ENCODE measurements around the gene UBL4A. TPM values are rescaled to one million over a fixed set of nuclear protein-coding genes. Genes with fewer than 3 reads are reported as not detected.

Gene UBL4A
- total and polyA plus RNA-seq, 9 of the 15 experiments (the other 6 are each of a cell fraction or from before 2014, with no cell fraction given) = 15.2 to 140 (median 100) TPM

DNA sequence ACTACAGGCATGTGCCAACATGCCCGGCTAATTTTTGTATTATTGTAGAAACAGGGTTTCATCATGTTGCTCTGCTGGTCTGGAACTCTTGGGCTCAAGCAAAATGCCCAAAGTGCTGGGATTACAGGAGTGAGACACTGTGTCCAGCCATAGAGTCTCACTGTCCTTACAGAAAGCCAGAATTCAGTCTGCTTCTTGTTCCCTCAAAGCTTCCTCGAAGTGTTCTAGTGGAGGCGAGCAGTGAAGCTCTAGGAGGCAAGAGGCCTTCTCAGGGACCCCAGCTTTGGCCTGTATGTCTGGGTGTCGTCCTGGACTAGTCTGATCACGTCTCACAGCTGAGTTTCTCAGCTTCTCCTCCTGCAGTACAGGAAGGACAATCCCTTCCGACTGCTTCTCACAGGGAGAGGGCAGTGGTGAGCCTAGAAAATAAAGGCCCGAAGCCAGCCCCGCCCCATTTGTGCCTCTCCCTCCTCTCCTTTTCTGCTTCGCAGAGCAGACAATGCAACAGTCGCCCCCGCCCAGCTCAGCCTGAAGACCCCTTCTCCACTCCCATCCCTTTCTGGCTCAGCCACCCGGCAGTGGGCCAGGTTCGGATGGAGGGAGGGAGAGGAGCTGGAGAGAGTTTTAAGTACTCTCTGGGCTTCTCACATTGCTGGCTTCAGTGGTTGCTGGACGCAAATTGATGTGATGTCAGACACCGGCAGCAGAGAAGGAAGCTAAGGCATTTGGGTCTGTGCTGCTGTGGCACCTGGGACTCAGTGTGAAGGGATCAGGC, 40.7 kb upstream of the UBL4A start (continued):
- TF ChIP-seq, protein P1, sequence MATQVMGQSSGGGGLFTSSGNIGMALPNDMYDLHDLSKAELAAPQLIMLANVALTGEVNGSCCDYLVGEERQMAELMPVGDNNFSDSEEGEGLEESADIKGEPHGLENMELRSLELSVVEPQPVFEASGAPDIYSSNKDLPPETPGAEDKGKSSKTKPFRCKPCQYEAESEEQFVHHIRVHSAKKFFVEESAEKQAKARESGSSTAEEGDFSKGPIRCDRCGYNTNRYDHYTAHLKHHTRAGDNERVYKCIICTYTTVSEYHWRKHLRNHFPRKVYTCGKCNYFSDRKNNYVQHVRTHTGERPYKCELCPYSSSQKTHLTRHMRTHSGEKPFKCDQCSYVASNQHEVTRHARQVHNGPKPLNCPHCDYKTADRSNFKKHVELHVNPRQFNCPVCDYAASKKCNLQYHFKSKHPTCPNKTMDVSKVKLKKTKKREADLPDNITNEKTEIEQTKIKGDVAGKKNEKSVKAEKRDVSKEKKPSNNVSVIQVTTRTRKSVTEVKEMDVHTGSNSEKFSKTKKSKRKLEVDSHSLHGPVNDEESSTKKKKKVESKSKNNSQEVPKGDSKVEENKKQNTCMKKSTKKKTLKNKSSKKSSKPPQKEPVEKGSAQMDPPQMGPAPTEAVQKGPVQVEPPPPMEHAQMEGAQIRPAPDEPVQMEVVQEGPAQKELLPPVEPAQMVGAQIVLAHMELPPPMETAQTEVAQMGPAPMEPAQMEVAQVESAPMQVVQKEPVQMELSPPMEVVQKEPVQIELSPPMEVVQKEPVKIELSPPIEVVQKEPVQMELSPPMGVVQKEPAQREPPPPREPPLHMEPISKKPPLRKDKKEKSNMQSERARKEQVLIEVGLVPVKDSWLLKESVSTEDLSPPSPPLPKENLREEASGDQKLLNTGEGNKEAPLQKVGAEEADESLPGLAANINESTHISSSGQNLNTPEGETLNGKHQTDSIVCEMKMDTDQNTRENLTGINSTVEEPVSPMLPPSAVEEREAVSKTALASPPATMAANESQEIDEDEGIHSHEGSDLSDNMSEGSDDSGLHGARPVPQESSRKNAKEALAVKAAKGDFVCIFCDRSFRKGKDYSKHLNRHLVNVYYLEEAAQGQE (IDR thresholded peaks at IDR 0.05; ENCODE audit: borderline replicate concordance) = peak; percentile 56; the same call in 1 of the 2 replicates
- TF ChIP-seq, protein P1 (CRISPR knock-in tag; IDR thresholded peaks at IDR 0.05; ENCODE audit: low read depth) = no peak
- TF ChIP-seq HDAC1 (IDR thresholded peaks at IDR 0.05) = no peak
- TF ChIP-seq SIX5 (IDR thresholded peaks at IDR 0.05; ENCODE audit: borderline replicate concordance in 1 of 2, insufficient read depth in 1 of 2, low read depth in 1 of 2, low read length in 2 of 2) = no peak
- no peak for TF ChIP-seq HDGF (IDR thresholded peaks at IDR 0.05)
- no peak for TF ChIP-seq RFX1 (IDR thresholded peaks at IDR 0.05)
- TF ChIP-seq PKNOX1 (IDR thresholded peaks at IDR 0.05) = no peak
- TF ChIP-seq SNIP1 (IDR thresholded peaks at IDR 0.05; ENCODE audit: low read depth) = no peak
- no peak for TF ChIP-seq KAT7 (CRISPR knock-in tag; IDR thresholded peaks at IDR 0.05; ENCODE audit: borderline replicate concordance)
- TF ChIP-seq ZFP30 (CRISPR knock-in tag; IDR thresholded peaks at IDR 0.05; ENCODE audit: borderline replicate concordance) = no peak
- TF ChIP-seq U2AF1 (optimal IDR thresholded peaks at IDR 0.05; ENCODE audit: low read depth, low read length) = no peak
- TF ChIP-seq ZNF274 (IDR thresholded peaks at IDR 0.05; ENCODE audit: borderline replicate concordance, low read depth, low read length) = no peak
- no peak for TF ChIP-seq SNRNP70 (optimal IDR thresholded peaks at IDR 0.05; ENCODE audit: low read depth, low read length)
- TF ChIP-seq THAP12 (CRISPR knock-in tag; IDR thresholded peaks at IDR 0.05) = no peak
- TF ChIP-seq ASH1L (IDR thresholded peaks at IDR 0.05; ENCODE audit: borderline replicate concordance, low read depth, partially characterized antibody) = no peak
- TF ChIP-seq HLTF (IDR thresholded peaks at IDR 0.05) = no peak
